Right lobe of liver (tissue), 4 donors: ENCODE results near the gene KCNAB1.

Experiments used
- POLR2A ChIP-seq: fragments of 450-650 bp; IDR thresholded peaks from one replicate; pipeline ENCODE4 v1.6.1; 2017; ENCODE audit warnings: antibody characterized with exemption, mild to moderate bottlenecking
- TF ChIP-seq, protein P1 (sequence below), 4 donors: fragments of 200-600 bp in 3 of 4; fragments of 450-650 bp in 1 of 4; IDR thresholded peaks; one replicate each; pipeline versions ENCODE4 v1.5.1 to v1.8.0; 2016 to 2022; ENCODE audit warnings: antibody characterized with exemption in 4 of 4, mild to moderate bottlenecking in 2 of 4
- donor health status: DM: no; HTN: no; CAD: no.
- donor health status: DM: no; HTN: no; CAD: no.
- donor health status: DM: no; HTN: yes; CAD: no.

DNA sequence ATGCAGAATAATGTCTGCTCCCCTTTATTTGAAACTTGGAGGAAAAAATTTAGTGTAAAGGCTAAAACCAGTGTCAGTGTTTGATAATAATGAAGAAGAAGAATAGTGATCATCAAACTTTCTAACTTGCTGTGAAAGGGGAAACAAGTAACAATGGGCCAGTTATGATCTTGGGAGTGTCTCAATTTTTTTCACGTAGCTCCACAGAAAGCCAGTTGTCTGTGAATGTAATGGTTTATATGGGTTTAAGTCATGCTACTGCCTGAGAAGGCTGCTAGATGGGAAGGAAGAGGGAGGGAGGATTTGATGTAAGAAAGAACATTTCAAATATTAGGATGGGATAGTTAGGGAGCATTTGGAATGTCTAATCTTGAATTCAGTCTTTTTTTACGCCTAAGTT lies 455.7 kb downstream of the KCNAB1 start:
- TF ChIP-seq, protein P1, sequence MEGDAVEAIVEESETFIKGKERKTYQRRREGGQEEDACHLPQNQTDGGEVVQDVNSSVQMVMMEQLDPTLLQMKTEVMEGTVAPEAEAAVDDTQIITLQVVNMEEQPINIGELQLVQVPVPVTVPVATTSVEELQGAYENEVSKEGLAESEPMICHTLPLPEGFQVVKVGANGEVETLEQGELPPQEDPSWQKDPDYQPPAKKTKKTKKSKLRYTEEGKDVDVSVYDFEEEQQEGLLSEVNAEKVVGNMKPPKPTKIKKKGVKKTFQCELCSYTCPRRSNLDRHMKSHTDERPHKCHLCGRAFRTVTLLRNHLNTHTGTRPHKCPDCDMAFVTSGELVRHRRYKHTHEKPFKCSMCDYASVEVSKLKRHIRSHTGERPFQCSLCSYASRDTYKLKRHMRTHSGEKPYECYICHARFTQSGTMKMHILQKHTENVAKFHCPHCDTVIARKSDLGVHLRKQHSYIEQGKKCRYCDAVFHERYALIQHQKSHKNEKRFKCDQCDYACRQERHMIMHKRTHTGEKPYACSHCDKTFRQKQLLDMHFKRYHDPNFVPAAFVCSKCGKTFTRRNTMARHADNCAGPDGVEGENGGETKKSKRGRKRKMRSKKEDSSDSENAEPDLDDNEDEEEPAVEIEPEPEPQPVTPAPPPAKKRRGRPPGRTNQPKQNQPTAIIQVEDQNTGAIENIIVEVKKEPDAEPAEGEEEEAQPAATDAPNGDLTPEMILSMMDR (IDR thresholded peaks at IDR 0.05) = no peak
- TF ChIP-seq POLR2A = no peak
